Liver (tissue), 9 donors: ENCODE data around the gene PALLD. TPM values are rescaled to one million over a fixed set of nuclear protein-coding genes. Genes with fewer than 3 reads are reported as not detected.
A peak's percentile ranks its signal among the peaks of the same experiment; 100 is the strongest.

Experiments
- DNase-seq: peaks from one replicate; pipeline ENCODE4 v3.0.0-alpha.2; 2017; ENCODE audit warnings: low spot score
- H3K27ac ChIP-seq, 2 donors: one replicate each; pipeline ENCODE4 v1.7.0; 2013; ENCODE audit warnings: inconsistent platforms in 2 of 2, low read length in 2 of 2, control low read depth in 1 of 2, low read depth in 1 of 2, mild to moderate bottlenecking in 1 of 2
- H3K27me3 ChIP-seq, 4 donors: one replicate each; pipeline versions ENCODE4 v1.6.1 to v1.7.0; 2013; ENCODE audit warnings: low read length in 3 of 4, inconsistent platforms in 1 of 4, mild to moderate bottlenecking in 1 of 4, moderate library complexity in 1 of 4; ENCODE audit not compliant: control insufficient read depth in 4 of 4, insufficient read depth in 4 of 4
- H3K36me3 ChIP-seq, 4 donors: one replicate each; pipeline versions ENCODE4 v1.6.1 to v1.7.0; 2013; ENCODE audit warnings: low read length in 3 of 4, mild to moderate bottlenecking in 3 of 4, low read depth in 1 of 4, moderate library complexity in 1 of 4; ENCODE audit not compliant: control insufficient read depth in 4 of 4, insufficient read depth in 3 of 4
- H3K4me1 ChIP-seq, 4 donors: one replicate each; pipeline versions ENCODE4 v1.6.1 to v1.7.0; 2013; ENCODE audit warnings: low read length in 3 of 4, mild to moderate bottlenecking in 3 of 4, moderate library complexity in 1 of 4; ENCODE audit not compliant: control insufficient read depth in 4 of 4, insufficient read depth in 4 of 4
- H3K4me3 ChIP-seq, 3 donors: one replicate each; pipeline versions ENCODE4 v1.6.1 to v1.7.0; 2013; ENCODE audit warnings: low read length in 3 of 3, control low read depth in 1 of 3, low read depth in 1 of 3, mild to moderate bottlenecking in 1 of 3
- H3K9ac ChIP-seq, 2 donors: one replicate each; pipeline ENCODE4 v1.7.0; 2013; ENCODE audit warnings: low read length in 2 of 2, mild to moderate bottlenecking in 2 of 2, moderate library complexity in 2 of 2, control low read depth in 1 of 2, low read depth in 1 of 2
- H3K9me3 ChIP-seq, 4 donors: one replicate each; pipeline versions ENCODE4 v1.6.1 to v1.7.0; 2013; ENCODE audit warnings: low read length in 3 of 4; ENCODE audit not compliant: control insufficient read depth in 4 of 4
- EGR1 ChIP-seq, 2 donors: IDR thresholded peaks; 2 replicates each; pipeline ENCODE4 v1.6.1; 2016 to 2018; ENCODE audit warnings: antibody characterized with exemption in 2 of 2, low read depth in 2 of 2
- FOXA1 ChIP-seq: IDR thresholded peaks from 2 replicates; pipeline ENCODE4 v1.6.1; 2016; ENCODE audit warnings: antibody characterized with exemption
- FOXA2 ChIP-seq: IDR thresholded peaks from 2 replicates; pipeline ENCODE4 v1.6.1; 2016; ENCODE audit warnings: antibody characterized with exemption
- GABPA ChIP-seq, 2 donors: IDR thresholded peaks in 1 of 2; conservative IDR thresholded peaks in 1 of 2; 2 replicates each; pipeline ENCODE4 v1.6.1; 2016; ENCODE audit warnings: antibody characterized with exemption in 2 of 2, mild to moderate bottlenecking in 1 of 2, moderate library complexity in 1 of 2
- HNF4A ChIP-seq, 2 donors: conservative IDR thresholded peaks; 2 replicates each; pipeline ENCODE4 v1.6.1; 2016; ENCODE audit warnings: antibody characterized with exemption in 2 of 2, mild to moderate bottlenecking in 2 of 2
- HNF4G ChIP-seq: IDR thresholded peaks from 2 replicates; pipeline ENCODE4 v1.6.1; 2016; ENCODE audit warnings: antibody characterized with exemption
- JUND ChIP-seq, 2 donors: IDR thresholded peaks; 2 replicates each; pipeline ENCODE4 v1.6.1; 2016; ENCODE audit warnings: antibody characterized with exemption in 2 of 2
- RAD21 ChIP-seq, 2 donors: IDR thresholded peaks; 2 replicates each; pipeline ENCODE4 v1.6.1; 2016; ENCODE audit warnings: antibody characterized with exemption in 2 of 2, mild to moderate bottlenecking in 2 of 2
- REST ChIP-seq: IDR thresholded peaks from 2 replicates; pipeline ENCODE4 v1.6.1; 2016; ENCODE audit warnings: antibody characterized with exemption, mild to moderate bottlenecking
- RXRA ChIP-seq, 2 donors: IDR thresholded peaks; 2 replicates each; pipeline ENCODE4 v1.6.1; 2017 to 2018; ENCODE audit warnings: antibody characterized with exemption in 2 of 2, mild to moderate bottlenecking in 1 of 2
- SP1 ChIP-seq: IDR thresholded peaks from 2 replicates; pipeline ENCODE4 v1.6.1; 2018; ENCODE audit warnings: antibody characterized with exemption, mild to moderate bottlenecking
- TAF1 ChIP-seq: conservative IDR thresholded peaks from 2 replicates; pipeline ENCODE4 v1.6.1; 2016; ENCODE audit warnings: antibody characterized with exemption, mild to moderate bottlenecking
- YY1 ChIP-seq: IDR thresholded peaks from 2 replicates; pipeline ENCODE4 v1.6.1; 2016; ENCODE audit warnings: antibody characterized with exemption, mild to moderate bottlenecking
- ZBTB33 ChIP-seq: IDR thresholded peaks from 2 replicates; pipeline ENCODE4 v1.6.1; 2016; ENCODE audit warnings: antibody characterized with exemption
- WGBS: extraction: QIAGEN DNeasy Blood & Tissue Kit; methylation state at CpG from one replicate; pipeline ENCODE4 v1.1.7; 2013; 5-methylcytosine and 5-hydroxymethylcytosine counted together
- polyA plus RNA-seq, 2 donors: library from polyadenylated mRNA; stranded (reverse) in 1 of 2; unstranded in 1 of 2; fragments of 200-250 nt in 1 of 2; fragments of >200 nt in 1 of 2; fragmentation: Nextera tagmentation in 1 of 2; extraction: Ambion mirVana in 1 of 2; gene quantifications; one replicate each; pipeline versions ENCODE4 v1.2.1 to v1.2.3, GENCODE V29; 2013 to 2015
- total RNA-seq, 2 donors: library from RNA; depleted of rRNA; stranded (reverse); fragments of >200 nt; gene quantifications; one replicate each; pipeline ENCODE4 v1.2.3, GENCODE V29; 2014
- TF ChIP-seq, protein P1 (sequence below): fragments of 150-350 bp; IDR thresholded peaks from 2 replicates; pipeline ENCODE4 v1.5.1; 2017; ENCODE audit warnings: improper control_type of control experiment, low read depth, low read length; ENCODE audit not compliant: missing input control
- TF ChIP-seq, protein P2 (sequence below): IDR thresholded peaks from 2 replicates; pipeline ENCODE4 v1.6.1; 2016; ENCODE audit warnings: antibody characterized with exemption
- donor health status: healthy.
- donor health status: healthy.
- donor health status: healthy.
- donor health status: healthy.
- donor health status: healthy.

Gene PALLD
- total and polyA plus RNA-seq, 4 donors = 9.0 to 26.3 (median 14.7) TPM

- WGBS = 61% methylated on average over 2 of the region's 2 CpGs
- no peak overlapping the region for H3K4me3 ChIP-seq
These were observed 55.3 kb downstream of the PALLD start for GRCh38 chr4:168551945-168552695.

GRCh38 chr4:168553714-168554370 is 57.0 kb downstream of the PALLD start:
- H3K27me3 ChIP-seq = no peaks in the 10 kb centered on the region
- WGBS = 88% methylated on average over 8 of the region's 8 CpGs
- H3K9ac ChIP-seq = no peak overlapping the region
- H3K27ac ChIP-seq = no peak overlapping the region
- H3K4me3 ChIP-seq = no peak overlapping the region
- no peak for DNase-seq
- no peak for TF ChIP-seq SP1
- H3K4me1 ChIP-seq = no peaks in the 10 kb centered on the region
- H3K36me3 ChIP-seq = no peaks in the 10 kb centered on the region
- no peaks in the 10 kb centered on the region for H3K9me3 ChIP-seq

More at GRCh38 chr4:168551945-168552695, 55.3 kb downstream of the PALLD start:
- no peak for DNase-seq
- no peak overlapping the region for H3K9ac ChIP-seq
- no peaks in the 10 kb centered on the region for H3K9me3 ChIP-seq
- TF ChIP-seq, protein P1, sequence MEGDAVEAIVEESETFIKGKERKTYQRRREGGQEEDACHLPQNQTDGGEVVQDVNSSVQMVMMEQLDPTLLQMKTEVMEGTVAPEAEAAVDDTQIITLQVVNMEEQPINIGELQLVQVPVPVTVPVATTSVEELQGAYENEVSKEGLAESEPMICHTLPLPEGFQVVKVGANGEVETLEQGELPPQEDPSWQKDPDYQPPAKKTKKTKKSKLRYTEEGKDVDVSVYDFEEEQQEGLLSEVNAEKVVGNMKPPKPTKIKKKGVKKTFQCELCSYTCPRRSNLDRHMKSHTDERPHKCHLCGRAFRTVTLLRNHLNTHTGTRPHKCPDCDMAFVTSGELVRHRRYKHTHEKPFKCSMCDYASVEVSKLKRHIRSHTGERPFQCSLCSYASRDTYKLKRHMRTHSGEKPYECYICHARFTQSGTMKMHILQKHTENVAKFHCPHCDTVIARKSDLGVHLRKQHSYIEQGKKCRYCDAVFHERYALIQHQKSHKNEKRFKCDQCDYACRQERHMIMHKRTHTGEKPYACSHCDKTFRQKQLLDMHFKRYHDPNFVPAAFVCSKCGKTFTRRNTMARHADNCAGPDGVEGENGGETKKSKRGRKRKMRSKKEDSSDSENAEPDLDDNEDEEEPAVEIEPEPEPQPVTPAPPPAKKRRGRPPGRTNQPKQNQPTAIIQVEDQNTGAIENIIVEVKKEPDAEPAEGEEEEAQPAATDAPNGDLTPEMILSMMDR = no peak
- peak; percentile 46 to 55 for TF ChIP-seq RAD21 (IDR thresholded peaks at IDR 0.05)
- H3K36me3 ChIP-seq = no peaks in the 10 kb centered on the region
- H3K27ac ChIP-seq = no peak overlapping the region
- H3K27me3 ChIP-seq = no peaks in the 10 kb centered on the region
- H3K4me1 ChIP-seq = no peaks in the 10 kb centered on the region

DNA sequence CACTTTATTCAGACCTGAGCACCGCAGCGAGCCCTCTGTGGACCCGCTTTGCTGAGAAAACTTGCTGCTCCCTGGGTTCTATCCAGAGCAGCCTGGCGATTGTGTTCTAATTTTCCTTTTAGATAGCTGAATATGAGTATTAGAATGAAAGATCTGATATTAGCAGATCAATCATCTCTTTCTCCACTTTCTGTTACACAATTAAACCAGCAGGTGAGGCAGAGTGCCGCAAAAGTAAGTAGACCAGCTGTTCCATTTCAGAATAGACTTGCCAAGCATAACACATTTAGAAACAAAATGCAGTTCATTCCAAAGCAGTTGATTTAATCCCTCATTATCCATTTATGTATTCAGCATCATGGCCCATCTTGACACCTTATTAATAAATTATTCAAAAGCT is 58.6 kb downstream of the PALLD start:
- WGBS = 96% methylated on average over 5 of the region's 5 CpGs
- DNase-seq = no peak
- TF ChIP-seq SP1 = no peak
- TF ChIP-seq ZBTB33 = no peak
- TF ChIP-seq GABPA (IDR thresholded peaks at IDR 0.05 in 1 of 2, conservative IDR thresholded peaks at IDR 0.05 in 1 of 2) = no peak
- TF ChIP-seq JUND (IDR thresholded peaks at IDR 0.05) = no peak
- TF ChIP-seq EGR1 (IDR thresholded peaks at IDR 0.05; ENCODE audit: low read depth in 2 of 2) = no peak
- no peak for TF ChIP-seq YY1
- TF ChIP-seq TAF1 = no peak
- TF ChIP-seq FOXA2 = no peak
- TF ChIP-seq, protein P2, sequence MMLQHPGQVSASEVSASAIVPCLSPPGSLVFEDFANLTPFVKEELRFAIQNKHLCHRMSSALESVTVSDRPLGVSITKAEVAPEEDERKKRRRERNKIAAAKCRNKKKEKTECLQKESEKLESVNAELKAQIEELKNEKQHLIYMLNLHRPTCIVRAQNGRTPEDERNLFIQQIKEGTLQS = no peak
- no peak for TF ChIP-seq FOXA1
- no peak for TF ChIP-seq HNF4G
- TF ChIP-seq, protein P1 = no peak
- TF ChIP-seq HNF4A (conservative IDR thresholded peaks at IDR 0.05) = no peak
- no peak for TF ChIP-seq REST
- no peak for TF ChIP-seq RXRA (IDR thresholded peaks at IDR 0.05)

More for the DNA sequence above, 58.6 kb downstream of the PALLD start:
- no peaks in the 10 kb centered on the region for H3K9me3 ChIP-seq
- H3K27me3 ChIP-seq = no peaks in the 10 kb centered on the region
- no peaks in the 10 kb centered on the region for H3K4me1 ChIP-seq
- H3K27ac ChIP-seq = no peak overlapping the region
- no peak overlapping the region for H3K4me3 ChIP-seq
- no peaks in the 10 kb centered on the region for H3K36me3 ChIP-seq
- no peak overlapping the region for H3K9ac ChIP-seq
